HG03159 (cell line): ENCODE data around the gene ATP2A2.
"Not testable (repeated sequence)": the region's sequence is repeated elsewhere in the genome, so short reads cannot be mapped to it uniquely, and the experiment has no call there.

Experiments used
- ATAC-seq: cut with Tn5 transposase; IDR thresholded peaks from one replicate; pipeline ENCODE4 v1.9.1; 2021; ENCODE audit warnings: mild to moderate bottlenecking, moderate library complexity; ENCODE audit not compliant: unreplicated experiment

ATP2A2 gene

GRCh38 chr12:110280779-110281548 is at the start of gene ATP2A2:
Gene ATP2A2, plus strand, starts transcription at chr12:110281247. Its CDS starts 543 bp downstream, at chr12:110281790.
- ATAC-seq, result peak; percentile 64

DNA sequence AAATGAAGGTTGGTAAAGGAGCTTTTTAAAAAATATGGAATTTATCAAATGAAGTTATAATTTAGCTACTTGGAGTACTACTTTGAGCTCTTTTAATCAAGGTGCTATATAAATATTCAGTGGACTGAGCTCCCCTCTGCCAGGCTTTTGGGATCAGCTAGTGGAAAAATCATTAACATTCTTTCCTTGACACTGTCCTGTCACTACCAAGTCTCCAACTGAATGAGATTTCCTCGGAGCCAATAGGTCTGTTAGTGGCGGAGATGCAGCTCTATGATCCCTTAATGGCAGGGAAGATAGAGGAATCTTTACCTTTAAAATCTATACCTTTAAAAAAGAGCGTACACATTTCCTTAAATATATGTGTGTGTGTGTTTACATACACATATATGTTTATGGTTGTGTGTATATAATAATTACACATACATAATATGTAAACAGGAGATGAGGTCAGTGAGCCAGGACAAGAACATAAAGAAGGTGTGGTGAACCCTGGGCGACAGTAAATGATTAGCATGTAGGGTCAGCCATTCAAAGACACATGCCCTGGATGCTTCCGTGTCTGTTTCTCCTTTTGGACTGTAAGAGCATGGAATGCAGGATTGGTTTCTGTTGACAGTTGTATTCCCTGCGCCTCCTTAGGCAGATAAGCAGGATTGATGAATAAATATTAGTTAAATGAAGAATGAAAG is 47.7 kb upstream of the ATP2A2 start:
- ATAC-seq, result no peak

- ATAC-seq, result no peak
These were observed 46.7 kb upstream of the ATP2A2 start for GRCh38 chr12:110234331-110234751.

DNA sequence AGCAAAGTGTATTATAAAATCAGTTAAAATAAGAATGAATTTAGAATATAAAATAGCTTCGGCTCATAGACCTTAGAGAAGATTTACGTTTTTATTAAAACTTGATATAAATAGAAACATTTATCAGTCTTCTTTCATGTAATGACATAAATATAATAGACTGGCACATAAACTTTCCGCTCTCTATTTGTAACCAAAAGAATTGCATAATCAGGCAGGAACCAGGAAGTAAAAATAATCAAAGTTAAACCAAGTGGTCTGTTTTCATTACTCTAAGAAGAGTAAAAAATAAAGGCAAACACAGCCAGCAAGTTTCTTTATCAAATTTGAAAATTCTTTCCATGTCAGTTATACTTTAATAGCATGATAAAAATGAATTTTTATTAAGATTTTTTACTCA is 46.3 kb upstream of the ATP2A2 start:
- no peak for ATAC-seq

DNA sequence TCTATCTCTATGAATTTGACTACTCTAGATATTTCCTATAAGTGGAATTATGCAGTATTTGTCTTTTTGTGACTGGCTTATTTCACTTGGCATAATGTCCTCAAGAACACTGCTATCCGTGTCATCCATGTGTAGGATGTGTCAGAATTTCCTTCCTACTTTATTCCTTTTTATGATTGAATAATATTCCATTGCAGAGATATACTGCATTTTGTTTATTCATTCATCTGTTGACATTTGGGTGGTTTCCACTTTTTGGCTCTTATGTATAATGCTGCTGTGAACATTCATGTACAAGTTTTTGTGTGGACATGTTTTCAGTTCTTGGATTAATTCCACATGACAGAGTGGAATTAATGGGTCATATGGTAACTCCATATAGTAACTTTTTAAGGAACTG is 45.7 kb upstream of the ATP2A2 start:
- no peak for ATAC-seq

GRCh38 chr12:110243227-110243626 is 37.8 kb upstream of the ATP2A2 start:
- no peak for ATAC-seq

DNA sequence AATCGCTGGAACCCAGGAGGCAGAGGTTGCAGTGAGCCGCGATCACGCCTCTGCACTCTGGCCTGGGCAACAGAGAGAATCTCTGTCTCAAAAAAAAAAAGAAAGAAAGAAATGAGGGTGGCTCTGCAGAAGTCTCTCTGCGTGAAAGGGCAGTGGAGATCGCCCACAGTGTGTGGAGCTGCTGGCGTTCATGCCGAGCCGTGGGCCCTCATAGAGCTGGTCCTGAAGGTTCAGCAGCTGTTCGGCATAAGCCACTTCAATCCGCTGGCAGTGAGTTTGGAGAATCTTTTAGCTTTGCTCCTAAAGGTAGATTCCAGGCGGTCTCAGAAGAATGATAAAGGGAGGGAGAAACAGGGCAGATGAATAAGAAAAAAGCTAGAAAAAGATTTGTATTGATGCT is 36.7 kb upstream of the ATP2A2 start:
- no peak for ATAC-seq

GRCh38 chr12:110244829-110245228 is 36.2 kb upstream of the ATP2A2 start:
- no peak for ATAC-seq

DNA sequence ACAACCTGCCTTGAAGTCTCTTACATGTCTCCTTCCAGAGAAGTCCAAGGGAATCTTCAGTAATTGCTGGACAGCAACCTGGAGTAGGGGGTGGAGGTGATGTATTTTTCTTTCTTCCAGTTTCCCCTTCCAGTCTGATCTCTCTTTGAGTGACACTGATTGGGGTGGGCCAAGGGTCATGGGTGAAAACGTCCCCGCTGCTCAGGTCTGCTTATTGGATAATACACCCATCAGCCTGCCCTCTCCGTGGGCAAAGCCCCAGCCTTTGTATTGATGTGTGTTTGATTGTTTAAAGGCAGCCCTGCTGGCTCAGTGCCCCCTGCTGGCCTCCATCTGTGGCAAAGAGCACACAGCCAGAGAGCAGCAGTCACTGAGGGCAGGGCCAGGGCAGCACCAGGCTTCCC is 35.7 kb upstream of the ATP2A2 start:
- ATAC-seq, result peak; percentile 49

DNA sequence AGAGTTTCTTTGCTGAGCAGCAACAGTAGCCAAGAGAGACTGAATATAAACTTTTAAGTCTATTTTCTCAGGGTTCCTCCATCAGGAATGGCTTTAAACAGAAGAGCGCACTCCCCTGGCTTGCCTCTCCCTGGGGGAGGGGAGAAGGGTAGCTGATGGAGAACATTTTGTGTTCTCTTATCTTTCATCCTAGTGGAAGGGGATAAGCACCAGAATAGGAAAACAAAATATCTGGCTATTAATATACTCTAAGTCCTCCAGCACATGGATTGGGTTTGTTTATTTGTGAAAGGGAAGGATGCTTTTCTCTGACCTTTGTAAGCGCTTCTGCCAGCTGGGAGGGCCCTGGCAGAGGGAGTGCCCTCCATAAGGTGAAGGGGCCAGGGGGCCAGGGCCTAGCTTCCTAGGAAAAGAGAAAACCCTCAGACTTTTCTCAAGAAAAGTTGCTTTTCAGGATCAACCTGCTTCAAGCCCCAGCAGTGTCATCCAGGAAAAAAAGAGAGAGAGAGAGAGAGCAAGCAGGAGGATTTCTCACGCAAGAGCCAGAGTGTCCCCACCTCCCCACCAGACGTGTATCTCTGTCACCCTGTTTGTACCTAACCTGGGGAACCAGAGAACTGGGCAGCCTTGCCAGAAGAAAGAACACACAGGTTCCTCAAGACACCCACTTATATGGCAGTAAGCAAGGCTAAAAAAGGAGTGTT is 34.3 kb upstream of the ATP2A2 start:
- no peak for ATAC-seq

GRCh38 chr12:110247340-110248095 is 33.5 kb upstream of the ATP2A2 start:
- ATAC-seq, result no peak

- no peak for ATAC-seq
These were observed 33.0 kb upstream of the ATP2A2 start for GRCh38 chr12:110248096-110248447.

- no peak for ATAC-seq
These were observed 31.9 kb upstream of the ATP2A2 start for GRCh38 chr12:110249105-110249504.

- ATAC-seq, result no peak
These were observed 31.3 kb upstream of the ATP2A2 start for GRCh38 chr12:110249716-110250225.

DNA sequence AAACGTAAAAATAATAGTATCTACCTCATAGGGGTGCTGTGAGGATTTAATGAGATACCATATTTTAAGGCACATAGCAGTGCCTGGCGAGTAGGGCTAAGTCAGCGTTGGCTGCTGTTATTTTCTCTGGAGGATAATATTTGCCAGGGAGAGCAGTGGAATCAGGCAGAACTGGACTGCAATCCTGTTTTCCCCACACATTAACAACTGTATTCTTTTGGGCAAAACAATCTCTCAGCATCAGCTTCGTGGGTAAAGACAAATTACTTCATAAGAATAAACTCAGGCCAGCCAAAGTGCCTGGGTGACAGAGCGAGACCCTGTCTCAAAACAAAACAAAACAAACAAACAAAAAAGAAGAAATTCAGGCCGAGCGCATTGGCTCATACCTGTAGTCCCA is 29.7 kb upstream of the ATP2A2 start:
- ATAC-seq, result no peak

GRCh38 chr12:110252716-110253115 is 28.3 kb upstream of the ATP2A2 start:
- ATAC-seq, result no peak

- no peak for ATAC-seq
These were observed 27.9 kb upstream of the ATP2A2 start for GRCh38 chr12:110253176-110253575.

GRCh38 chr12:110254971-110255540 is 26.0 kb upstream of the ATP2A2 start:
- no peak for ATAC-seq

GRCh38 chr12:110255890-110256456 is 25.1 kb upstream of the ATP2A2 start:
- ATAC-seq, result not testable (repeated sequence)

GRCh38 chr12:110256780-110257431 is 24.1 kb upstream of the ATP2A2 start:
- ATAC-seq, result no peak
